H1 (cell line): ENCODE data around the gene HRH3. TPM values are rescaled to one million over a fixed set of nuclear protein-coding genes. Genes with fewer than 3 reads are reported as not detected.

Source experiments
- CTCF ChIA-PET: fragments of 300-600 bp; sonication (Branson Sonifier 250); formaldehyde crosslinking; loops from one replicate; lab custom pipeline; 2021; ENCODE audit not compliant: partially characterized antibody; lab: Charles Lee
- POLR2A ChIA-PET: fragments of 300-600 bp; sonication (Branson Sonifier 250); formaldehyde crosslinking; loops from one replicate; lab custom pipeline; 2021; ENCODE audit warnings: inconsistent platforms; ENCODE audit not compliant: partially characterized antibody; lab: Charles Lee
- DNase-seq, 2 experiments: peaks; one replicate each; pipeline versions ENCODE4 v3.0.0 to v3.0.0-alpha.2; 2010 to 2022; ENCODE audit warnings: low spot score in 2 of 2, low read depth in 1 of 2, mixed read lengths in 1 of 2
- FAIRE-seq: peaks from 2 replicates; lab custom pipeline; 2011; peaks lifted over from hg19 to GRCh38; lab: Jason Lieb, UNC
- H2AFZ ChIP-seq: 2 replicates; pipeline ENCODE4 v1.8.1; 2012; ENCODE audit warnings: low read length, inconsistent platforms
- H2AK5ac ChIP-seq: 2 replicates; pipeline ENCODE4 v1.6.1; 2013; ENCODE audit warnings: low read depth, low read length
- H2BK120ac ChIP-seq: replicated peaks from 2 replicates; pipeline ENCODE3; 2013; ENCODE audit warnings: low read depth, low read length, inconsistent platforms
- H2BK12ac ChIP-seq: 2 replicates; pipeline ENCODE4 v1.6.1; 2013; ENCODE audit warnings: low read depth, low read length
- H2BK15ac ChIP-seq: 2 replicates; pipeline ENCODE4 v1.6.1; 2013; ENCODE audit warnings: low read length
- H2BK20ac ChIP-seq: 2 replicates; pipeline ENCODE4 v1.6.1; 2013; ENCODE audit warnings: low read length
- H2BK5ac ChIP-seq: 2 replicates; pipeline ENCODE4 v1.6.1; 2013; ENCODE audit warnings: low read depth, low read length
- H3K14ac ChIP-seq: 2 replicates; pipeline ENCODE4 v1.6.1; 2013; ENCODE audit warnings: inconsistent platforms; ENCODE audit not compliant: insufficient read length
- H3K18ac ChIP-seq: 2 replicates; pipeline ENCODE4 v1.6.1; 2013; ENCODE audit warnings: low read length; ENCODE audit errors: extremely low read depth
- H3K23ac ChIP-seq: 2 replicates; pipeline ENCODE4 v1.6.1; 2013; ENCODE audit warnings: inconsistent platforms; ENCODE audit not compliant: insufficient read length
- H3K23me2 ChIP-seq: 2 replicates; pipeline ENCODE4 v1.6.1; 2013; ENCODE audit warnings: low read depth, low read length
- H3K27ac ChIP-seq: 2 replicates; pipeline ENCODE4 v1.6.1; 2011; ENCODE audit warnings: low read depth, low read length, inconsistent platforms
- H3K27me3 ChIP-seq, 4 experiments: replicated peaks in 1 of 4; 1 replicate in 1 of 4; 2 replicates in 3 of 4; pipeline versions ENCODE4 v1.6.1 to v1.8.1; 2011 to 2013; ENCODE audit warnings: low read length in 3 of 4, mild to moderate bottlenecking in 3 of 4, inconsistent platforms in 2 of 4, mixed read lengths in 2 of 4, moderate library complexity in 1 of 4; ENCODE audit not compliant: control insufficient read depth in 3 of 4, insufficient read depth in 3 of 4; ENCODE audit errors: extremely low read depth in 1 of 4
- H3K36me3 ChIP-seq, 4 experiments: 2 replicates each; pipeline versions ENCODE4 v1.6.1 to v1.8.1; 2011 to 2013; ENCODE audit warnings: mild to moderate bottlenecking in 4 of 4, low read length in 3 of 4, moderate library complexity in 2 of 4, control low read depth in 1 of 4, inconsistent platforms in 1 of 4; ENCODE audit not compliant: insufficient read depth in 4 of 4, control insufficient read depth in 2 of 4
- H3K4ac ChIP-seq: replicated peaks from 2 replicates; pipeline ENCODE3; 2013; ENCODE audit warnings: low read length, low read depth, mixed read lengths, inconsistent platforms; ENCODE audit not compliant: insufficient read length
- H3K4me1 ChIP-seq, 4 experiments: replicated peaks in 1 of 4; 1 replicate in 1 of 4; 2 replicates in 3 of 4; pipeline versions ENCODE4 v1.6.1 to v1.8.1; 2011 to 2013; ENCODE audit warnings: low read length in 3 of 4, inconsistent platforms in 2 of 4, mixed read lengths in 1 of 4; ENCODE audit not compliant: insufficient read depth in 4 of 4, control insufficient read depth in 3 of 4
- H3K4me2 ChIP-seq, 2 experiments: 2 replicates each; pipeline versions ENCODE4 v1.6.1 to v1.8.1; 2011 to 2013; ENCODE audit warnings: low read depth in 2 of 2, low read length in 2 of 2, control low read depth in 1 of 2, inconsistent platforms in 1 of 2, mild to moderate bottlenecking in 1 of 2; ENCODE audit not compliant: insufficient read depth in 1 of 2
- H3K4me3 ChIP-seq, 4 experiments: fragments of 200-600, 300-600 bp in 1 of 4; sonication (generic), shearing (Covaris generic), sonication (Bioruptor Twin) in 1 of 4; 2 replicates each; pipeline versions ENCODE4 v1.5.1 to v1.8.1; 2011 to 2016; ENCODE audit warnings: low read length in 4 of 4, low read depth in 3 of 4, control low read depth in 2 of 4, inconsistent platforms in 2 of 4, mild to moderate bottlenecking in 2 of 4, mixed read lengths in 1 of 4, moderate library complexity in 1 of 4; ENCODE audit not compliant: insufficient read depth in 2 of 4; ENCODE audit errors: extremely low read depth in 1 of 4
- H3K56ac ChIP-seq: replicated peaks from 2 replicates; pipeline ENCODE3; 2013; ENCODE audit warnings: low read depth, mild to moderate bottlenecking, mixed read lengths, low read length, inconsistent platforms; ENCODE audit not compliant: insufficient read length
- H3K79me1 ChIP-seq: 2 replicates; pipeline ENCODE4 v1.6.1; 2013; ENCODE audit warnings: low read depth, low read length, control low read depth
- H3K79me2 ChIP-seq, 2 experiments: 2 replicates each; pipeline versions ENCODE4 v1.6.1 to v1.8.1; 2012 to 2013; ENCODE audit warnings: low read length in 2 of 2, mild to moderate bottlenecking in 2 of 2, inconsistent platforms in 1 of 2; ENCODE audit not compliant: insufficient read depth in 2 of 2, control insufficient read depth in 1 of 2
- H3K9ac ChIP-seq, 4 experiments: replicated peaks in 1 of 4; 1 replicate in 1 of 4; 2 replicates in 3 of 4; pipeline versions ENCODE4 v1.6.1 to v1.8.1; 2011 to 2013; ENCODE audit warnings: low read depth in 3 of 4, low read length in 3 of 4, control low read depth in 2 of 4, mild to moderate bottlenecking in 2 of 4, moderate library complexity in 2 of 4, inconsistent platforms in 1 of 4; ENCODE audit errors: extremely low read depth in 1 of 4
- H3K9me3 ChIP-seq, 2 experiments: 2 replicates each; pipeline versions ENCODE4 v1.6.1 to v1.8.1; 2012 to 2013; ENCODE audit warnings: mild to moderate bottlenecking in 2 of 2, moderate library complexity in 2 of 2, control low read depth in 1 of 2, inconsistent platforms in 1 of 2, low read depth in 1 of 2, low read length in 1 of 2, mixed read lengths in 1 of 2; ENCODE audit not compliant: insufficient read depth in 2 of 2
- H4K20me1 ChIP-seq, 2 experiments: replicated peaks in 1 of 2; 2 replicates each; pipeline versions ENCODE3 to v1.8.1; 2011 to 2013; ENCODE audit warnings: inconsistent platforms in 2 of 2, low read length in 2 of 2, mild to moderate bottlenecking in 1 of 2; ENCODE audit not compliant: insufficient read depth in 2 of 2, control insufficient read depth in 1 of 2
- H4K5ac ChIP-seq: 2 replicates; pipeline ENCODE4 v1.6.1; 2013; ENCODE audit warnings: low read length, low read depth, mixed read lengths, inconsistent platforms; ENCODE audit not compliant: insufficient read length
- H4K8ac ChIP-seq: 2 replicates; pipeline ENCODE4 v1.8.0; 2013; ENCODE audit warnings: mild to moderate bottlenecking, moderate library complexity, low read length, inconsistent platforms; ENCODE audit not compliant: insufficient read depth; ENCODE audit errors: extremely low read depth
- H4K91ac ChIP-seq: replicated peaks from 2 replicates; pipeline ENCODE3; 2013; ENCODE audit warnings: low read length, mixed read lengths, inconsistent platforms; ENCODE audit not compliant: insufficient read length
- GABPA ChIP-seq: IDR thresholded peaks from 2 replicates; pipeline ENCODE4 v1.6.1; 2011; ENCODE audit warnings: mild to moderate bottlenecking, low read length, moderate library complexity, borderline replicate concordance; ENCODE audit not compliant: insufficient read depth
- SRF ChIP-seq: IDR thresholded peaks from 2 replicates; pipeline ENCODE4 v1.6.1; 2011; ENCODE audit warnings: mild to moderate bottlenecking, low read depth, low read length, moderate library complexity
- WGBS, 2 experiments: shearing (Covaris generic) in 1 of 2; methylation state at CpG; one replicate each; pipeline versions ENCODE4 v1.1.6 to v1.1.7; 2013 to 2015; ENCODE audit warnings: low lambda C conversion rate in 2 of 2, mixed read lengths in 2 of 2, inconsistent platforms in 1 of 2, low coverage in 1 of 2, missing lambda C conversion rate in 1 of 2; ENCODE audit not compliant: insufficient replicate concordance in 2 of 2, insufficient coverage in 1 of 2, insufficient read length in 1 of 2; ENCODE audit errors: extremely low coverage in 1 of 2, missing lambda C conversion rate in 1 of 2; 5-methylcytosine and 5-hydroxymethylcytosine counted together
- polyA plus RNA-seq, 7 experiments: library from polyadenylated mRNA; depleted of rRNA in 3 of 7; stranded (reverse) in 5 of 7; unstranded in 2 of 7; fragments of >200 nt in 5 of 7; fragments of 200-250 nt in 2 of 7; gene quantifications; 1 replicate in 5 of 7; 2 replicates in 1 of 7; 4 replicates in 1 of 7; pipeline versions ENCODE4 v1.2.1 to v1.2.3, GENCODE V29; 2011 to 2013; ENCODE audit warnings: missing spikeins in 2 of 7, mixed read lengths in 2 of 7
- total RNA-seq: library from RNA; stranded (reverse); fragmentation: NEBNext Ultra II Directional; extraction: Animal tissue kit (Norgen Biotek cat#: 25700); gene quantifications from 2 replicates; pipeline ENCODE4 v1.2.1, GENCODE V29; 2021

Gene HRH3
- total and polyA plus RNA-seq, 2 of the 8 experiments (the other 6 are each of a cell fraction or from before 2014, with no cell fraction given), result 2.0 to 4.5 TPM

DNA sequence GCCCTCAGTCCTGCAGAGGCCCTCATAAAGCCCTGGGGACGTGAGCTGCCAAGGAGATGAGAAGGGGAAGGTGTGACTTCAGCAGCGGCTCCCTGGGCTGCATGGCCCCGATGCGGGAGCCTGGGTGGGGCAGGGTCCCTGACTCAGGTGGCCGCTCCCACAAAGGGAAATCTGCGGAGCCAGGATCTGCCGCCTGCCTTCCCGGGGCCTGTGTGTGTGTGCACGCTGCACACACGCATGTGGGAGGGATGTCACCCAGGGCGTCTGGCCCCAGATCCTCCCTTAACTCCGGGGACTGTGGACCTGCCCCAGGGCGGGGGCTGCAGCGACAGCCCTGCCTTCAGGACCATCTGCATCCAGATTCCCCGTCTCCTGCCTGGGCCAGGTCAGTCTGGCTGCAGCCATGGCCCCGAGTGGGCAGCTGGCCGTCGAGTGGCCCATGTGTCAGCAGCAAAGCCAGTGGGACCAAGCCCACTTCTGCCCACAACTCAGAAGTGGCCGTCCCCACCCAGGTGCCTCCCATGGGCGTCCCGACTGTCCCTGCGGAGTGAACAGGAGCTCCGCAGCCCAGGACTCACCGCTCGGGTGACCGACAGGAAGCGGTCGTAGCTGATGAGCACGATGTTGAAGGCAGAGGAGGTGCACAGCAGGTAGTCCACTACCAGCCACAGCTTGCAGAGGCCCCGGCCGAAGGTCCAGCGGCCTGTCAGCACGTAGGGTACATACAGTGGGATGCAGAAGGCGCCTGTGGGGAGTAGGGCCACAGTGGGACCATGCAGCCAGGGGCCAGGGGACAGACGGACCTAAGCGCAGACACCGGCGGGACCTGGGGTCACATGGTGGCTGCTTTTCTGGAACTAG lies 1.9 kb downstream of the HRH3 start:
- ChIA-PET CTCF (interaction anchor here (1.0 to 1.6 kb wide), 4 partner anchors 8 to 150 kb away, joined by 3 to 6 read pairs (median 4); no protein-coding TSS in a partner anchor), POLR2A (interaction anchor here (0.5 to 1.4 kb wide), 5 partner anchors 8 to 151 kb away, joined by 3 to 6 read pairs (median 4); no protein-coding TSS in a partner anchor)
- no peak overlapping the region for H3K18ac ChIP-seq
- TF ChIP-seq GABPA (0 out of 2 replicates have a peak, but pooled peaks have one; percentile 27), SRF (no peak)
- no peaks in the 10 kb centered on the region for H3K79me2 ChIP-seq
- H3K9me3 ChIP-seq, result no peaks in the 10 kb centered on the region
- no peak overlapping the region for H3K23ac ChIP-seq
- H3K36me3 ChIP-seq, result no peaks in the 10 kb centered on the region
- H2BK12ac ChIP-seq, result no peak overlapping the region
- peak overlapping the region; percentile 30 for H4K91ac ChIP-seq
- H3K23me2 ChIP-seq, result peaks cover 21% of the 10 kb centered on the region; the same call in 1 of the 2 replicates
- no peaks in the 10 kb centered on the region for H3K79me1 ChIP-seq
- no peak overlapping the region for H2AFZ ChIP-seq
- peaks cover 0 to 31% (median 18%) of the 10 kb centered on the region in 4 experiments; a peak in 6 of 7 replicates for H3K4me1 ChIP-seq
- H2BK20ac ChIP-seq, result no peak overlapping the region
- peak overlapping the region; percentile 88; the same call in 1 of the 2 replicates for H2BK15ac ChIP-seq
- no peak overlapping the region for H4K5ac ChIP-seq
- no peak overlapping the region; the same call in 1 of the 2 replicates for H4K8ac ChIP-seq
- no peak overlapping the region for H3K4ac ChIP-seq
- no peak overlapping the region for H3K56ac ChIP-seq
- peak overlapping the region in 2 of 4 experiments; percentile 16 to 60; a peak in 4 of 8 replicates for H3K4me3 ChIP-seq
- peak overlapping the region; percentile 69 to 89; a peak in 3 of 4 replicates for H3K4me2 ChIP-seq
- H3K9ac ChIP-seq, result no peak overlapping the region
- H2AK5ac ChIP-seq, result no peak overlapping the region
- WGBS, 2 experiments, result 75% methylated on average over 38 of the region's 38 CpGs; no CpG with 5 or more reads in 1 of the 2 experiments
- DNase-seq (no peak), FAIRE-seq (no peak)
- H4K20me1 ChIP-seq, result peaks cover 6 to 18% of the 10 kb centered on the region in 2 experiments
- no peak overlapping the region for H2BK120ac ChIP-seq
- no peak overlapping the region for H2BK5ac ChIP-seq
- H3K27me3 ChIP-seq, result peaks cover 9 to 49% (median 41%) of the 10 kb centered on the region in 4 experiments
- H3K14ac ChIP-seq, result no peak overlapping the region
- H3K27ac ChIP-seq, result no peak overlapping the region
